ENCODE results near the gene ELAC1.
"Not testable (repeated sequence)": the region's sequence is repeated elsewhere in the genome, so short reads cannot be mapped to it uniquely, and the experiment has no call there.

Gene ELAC1

DNA sequence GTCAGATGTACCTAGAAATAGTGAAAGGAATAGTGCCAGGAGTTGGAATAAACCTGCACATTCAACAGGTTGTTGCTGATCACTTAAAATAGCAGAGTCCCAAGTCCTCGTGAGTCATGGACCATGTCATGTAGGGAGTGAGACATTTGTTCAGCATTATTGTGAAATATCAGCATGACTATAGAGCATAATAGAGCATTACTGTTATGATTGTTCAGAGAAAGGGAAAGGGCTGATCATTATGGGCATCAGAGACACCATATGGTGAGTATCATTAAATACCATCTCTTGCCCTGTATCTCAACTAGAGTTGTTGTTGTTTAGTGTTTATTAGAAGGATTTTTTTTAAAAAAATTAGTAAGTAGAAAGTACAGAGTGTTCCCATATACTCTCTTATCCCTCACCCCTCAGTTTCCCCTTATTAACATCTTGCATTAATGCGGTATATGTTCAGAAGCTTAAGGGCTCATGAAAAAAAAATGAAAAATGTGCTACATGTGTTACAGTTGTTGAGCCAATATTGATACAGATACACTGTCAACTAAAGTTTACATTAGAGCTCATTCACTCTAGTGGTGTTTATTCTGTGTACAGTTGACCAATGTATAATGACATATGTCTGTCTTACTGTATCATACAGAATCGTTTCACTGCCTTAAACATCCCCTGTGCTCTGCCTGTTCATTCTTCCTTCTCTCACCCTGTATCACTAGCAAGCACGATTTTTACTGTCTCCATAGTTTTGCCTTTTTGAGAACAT, 5.7 kb downstream of the ELAC1 start:
- DNase-seq = no peak

DNA sequence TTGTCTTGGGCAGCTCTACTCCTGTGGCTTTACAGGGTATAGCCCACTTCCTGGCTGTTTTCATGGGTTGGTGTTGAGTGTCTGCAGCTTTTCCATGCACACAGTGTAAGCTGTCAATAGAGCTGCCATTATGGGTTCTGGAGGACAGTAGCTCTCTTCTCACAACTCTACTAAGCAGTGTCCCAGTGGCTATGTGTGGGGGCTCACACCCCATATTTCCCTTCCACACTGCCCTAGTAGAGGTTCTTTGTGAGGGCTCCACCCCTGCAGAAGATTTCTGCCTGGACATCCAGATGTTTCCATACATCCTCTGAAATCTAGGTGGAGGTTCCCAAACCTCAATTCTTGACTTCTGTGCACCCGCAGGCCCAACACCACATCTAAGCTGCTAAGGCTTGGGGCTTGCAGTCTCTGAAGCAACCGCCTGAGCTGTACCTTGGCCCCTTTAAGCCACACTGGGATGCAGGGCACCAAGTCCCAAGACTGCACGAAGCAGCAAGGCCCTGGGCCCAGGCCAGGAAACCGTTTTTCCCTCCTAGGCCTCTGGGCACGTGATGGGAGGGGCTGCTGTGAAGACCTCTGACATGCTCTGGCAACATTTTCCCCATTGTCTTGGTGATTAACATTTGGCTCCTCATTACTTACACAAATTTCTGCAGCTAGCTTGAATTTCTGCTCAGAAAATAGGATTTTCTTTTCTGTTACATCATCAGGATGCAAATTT, 9.4 kb downstream of the ELAC1 start:
- no peak for DNase-seq

- no peak for DNase-seq
Observed at GRCh38 chr18:50981381-50981780, 13.5 kb downstream of the ELAC1 start.

DNA sequence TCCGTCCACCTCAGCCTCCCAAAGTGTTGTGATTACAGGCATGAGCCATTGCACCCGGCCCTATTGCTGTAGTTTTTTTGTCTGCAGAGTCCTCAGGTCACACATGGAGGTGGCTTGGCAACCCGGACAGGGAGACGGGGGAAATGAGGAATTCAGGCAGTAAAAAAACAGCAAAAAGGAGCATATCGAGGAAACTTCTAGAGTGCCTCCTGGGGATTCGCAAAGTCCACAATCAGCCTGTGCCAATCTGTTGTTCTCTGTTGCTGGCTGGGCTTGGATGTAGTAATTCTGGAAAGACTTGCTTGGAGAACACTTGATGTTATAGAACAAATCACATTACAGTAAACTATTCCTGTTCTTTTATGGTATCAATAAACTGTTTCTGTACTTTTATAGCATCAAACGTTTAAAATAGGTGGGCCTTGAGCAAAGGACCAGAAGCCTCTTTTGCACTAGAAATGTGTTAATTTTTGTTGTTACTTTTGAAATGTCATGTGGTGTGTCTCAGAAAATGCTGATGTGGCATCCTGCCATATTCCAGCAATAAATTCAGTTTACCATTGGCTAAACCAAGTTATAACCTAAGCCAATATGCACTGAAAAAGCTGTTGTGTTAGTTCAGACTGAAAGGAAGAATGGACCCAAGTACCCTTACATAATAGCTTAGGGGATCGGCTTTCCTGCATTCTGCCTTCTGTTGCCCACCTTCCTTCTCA, 14.4 kb downstream of the ELAC1 start:
- no peak for DNase-seq

DNA sequence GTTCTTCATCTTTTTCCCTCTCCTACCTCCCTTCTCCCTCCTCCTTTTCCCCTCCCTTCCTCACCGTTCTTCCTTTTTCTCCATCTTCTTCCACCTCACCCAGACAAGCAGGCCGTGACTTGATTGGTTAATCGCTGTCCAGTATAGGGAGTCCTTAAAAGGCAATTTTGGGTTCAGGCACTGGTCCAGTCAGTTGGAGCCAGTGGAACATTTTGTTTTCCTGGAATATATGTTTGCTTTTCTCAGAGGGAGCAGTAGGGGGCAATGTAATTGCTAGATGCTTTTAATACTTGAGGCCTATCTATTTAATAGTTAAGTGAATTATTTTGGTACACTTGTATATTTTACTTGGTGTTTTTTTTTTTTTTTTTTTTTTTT, 15.0 kb downstream of the ELAC1 start:
- DNase-seq = no peak

DNA sequence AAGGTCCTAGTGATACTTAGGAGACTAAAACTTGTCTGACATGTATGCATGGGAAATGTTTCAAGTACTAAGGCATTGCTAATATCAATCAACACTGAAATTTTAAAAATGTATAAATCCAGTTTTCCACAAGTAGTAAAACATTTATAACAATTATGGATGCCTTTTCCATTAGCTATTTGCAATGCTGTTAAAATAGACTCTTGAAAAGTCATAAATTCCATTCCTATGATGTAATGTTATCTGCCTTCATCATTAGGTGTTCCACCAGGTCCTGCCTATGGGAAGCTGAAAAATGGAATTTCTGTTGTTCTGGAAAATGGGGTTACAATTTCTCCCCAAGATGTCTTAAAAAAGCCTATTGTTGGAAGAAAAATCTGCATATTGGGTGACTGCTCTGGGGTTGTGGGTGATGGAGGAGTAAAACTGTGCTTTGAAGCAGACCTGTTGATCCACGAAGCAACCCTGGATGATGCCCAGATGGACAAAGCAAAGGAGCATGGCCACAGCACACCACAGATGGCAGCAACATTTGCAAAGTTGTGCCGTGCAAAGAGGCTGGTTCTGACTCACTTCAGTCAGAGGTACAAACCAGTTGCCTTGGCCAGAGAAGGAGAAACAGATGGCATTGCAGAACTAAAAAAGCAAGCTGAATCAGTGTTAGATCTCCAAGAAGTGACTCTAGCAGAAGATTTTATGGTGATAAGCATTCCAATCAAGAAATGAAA, 18.7 kb downstream of the ELAC1 start:
- DNase-seq = no peak

DNA sequence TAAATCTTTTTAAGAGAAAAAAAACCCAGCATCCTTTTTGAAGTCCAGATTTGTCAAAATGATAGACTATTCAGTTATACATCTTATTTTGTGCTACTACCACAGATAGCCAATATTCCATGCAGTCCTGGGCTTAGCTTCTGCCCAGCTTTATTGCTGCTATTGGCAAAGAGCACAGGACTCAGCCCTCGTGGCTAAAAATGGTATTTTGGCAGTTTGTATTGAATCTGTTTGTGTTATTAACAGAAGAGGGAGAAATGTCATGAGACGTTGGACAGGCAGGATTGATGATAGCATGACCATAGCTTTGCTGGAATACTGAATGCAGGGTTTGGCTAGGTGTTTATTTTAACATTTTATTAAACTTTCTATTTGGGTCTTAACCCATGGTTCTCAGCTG, 19.4 kb downstream of the ELAC1 start:
- no peak for DNase-seq

GRCh38 chr18:50989711-50990110, 21.9 kb downstream of the ELAC1 start:
- no peak for DNase-seq

GRCh38 chr18:50992351-50992762, 24.5 kb downstream of the ELAC1 start:
- DNase-seq = no peak

DNA sequence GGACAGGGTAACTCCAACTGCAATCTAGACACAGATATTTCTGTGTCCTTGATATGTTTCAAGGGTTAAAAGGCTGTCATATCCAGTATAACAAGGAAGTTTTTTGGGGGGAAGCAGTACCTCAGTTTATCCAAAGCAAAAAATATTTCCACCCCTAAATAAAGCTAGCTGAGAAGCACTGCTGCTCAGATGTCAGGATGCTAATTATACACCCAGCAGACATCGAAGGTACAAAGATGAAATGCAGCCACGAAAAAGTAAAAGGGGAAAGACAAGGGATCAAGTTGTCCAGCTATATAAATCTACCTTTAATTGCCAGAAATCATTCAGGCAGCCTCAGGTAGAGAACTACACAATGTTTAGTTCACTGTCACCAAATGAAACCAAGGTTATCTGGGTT, 26.2 kb downstream of the ELAC1 start:
- no peak for DNase-seq

DNA sequence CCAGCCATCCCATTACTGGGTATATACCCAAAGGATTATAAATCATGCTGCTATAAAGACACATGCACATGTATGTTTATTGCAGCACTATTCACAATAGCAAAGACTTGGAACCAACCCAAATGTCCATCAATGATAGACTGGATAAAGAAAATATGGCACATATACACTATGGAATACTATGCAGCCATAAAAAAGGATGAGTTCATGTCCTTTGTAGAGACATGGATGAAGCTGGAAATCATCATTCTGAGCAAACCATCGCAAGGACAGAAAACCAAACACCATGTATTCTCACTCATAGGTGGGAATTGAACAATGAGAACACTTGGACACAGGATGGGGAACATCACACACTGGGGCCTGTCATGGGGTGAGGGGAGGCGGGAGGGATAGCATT, 35.3 kb downstream of the ELAC1 start:
- DNase-seq = not testable (repeated sequence)

GRCh38 chr18:51006061-51006818, 38.4 kb downstream of the ELAC1 start:
- no peak for DNase-seq

GRCh38 chr18:51006948-51007789, 39.3 kb downstream of the ELAC1 start:
- no peak for DNase-seq

GRCh38 chr18:51007790-51008139, 39.9 kb downstream of the ELAC1 start:
- no peak for DNase-seq

DNA sequence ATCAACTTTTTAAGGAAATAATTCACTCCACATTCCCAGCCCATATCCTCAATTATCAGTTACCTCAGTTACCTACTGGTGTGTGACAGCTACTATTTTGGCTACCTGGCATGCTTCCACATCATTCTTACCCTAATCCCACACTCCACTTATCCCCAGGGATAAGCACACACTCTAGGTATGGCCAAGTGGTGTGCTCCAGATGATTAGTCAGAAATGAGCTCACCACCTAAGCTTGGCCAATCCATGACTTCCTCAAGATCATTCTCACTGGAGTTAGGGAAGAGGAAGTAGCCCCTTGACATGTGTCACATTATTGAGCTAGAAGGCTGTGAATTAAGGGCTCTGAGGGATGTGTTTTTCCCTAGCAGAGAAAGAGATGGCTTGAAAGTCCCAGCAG, 41.2 kb downstream of the ELAC1 start:
- no peak for DNase-seq

GRCh38 chr18:51010218-51010617, 42.4 kb downstream of the ELAC1 start:
- DNase-seq = no peak

GRCh38 chr18:51011709-51012108, 43.9 kb downstream of the ELAC1 start:
- DNase-seq = no peak

GRCh38 chr18:51012441-51012840, 44.6 kb downstream of the ELAC1 start:
- DNase-seq = no peak

DNA sequence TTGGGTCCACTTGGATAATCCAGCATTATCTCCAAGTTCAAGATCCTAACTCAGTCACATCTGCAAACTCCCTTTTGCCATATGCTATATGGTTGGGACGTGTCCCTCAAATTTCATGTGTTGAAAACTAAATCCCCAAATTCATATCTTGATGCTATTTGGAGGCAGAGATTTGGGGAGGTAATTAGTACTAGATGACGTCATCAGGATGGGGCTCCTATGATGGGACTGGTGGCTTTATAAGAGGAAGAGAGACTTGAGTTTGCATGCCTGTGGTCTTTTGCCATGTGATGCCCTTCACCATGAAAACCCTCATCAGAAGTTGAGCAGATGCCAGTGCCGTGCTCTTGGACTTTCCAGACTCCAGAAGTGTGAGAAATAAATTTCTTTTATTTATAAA, 45.4 kb downstream of the ELAC1 start:
- DNase-seq = no peak

DNA sequence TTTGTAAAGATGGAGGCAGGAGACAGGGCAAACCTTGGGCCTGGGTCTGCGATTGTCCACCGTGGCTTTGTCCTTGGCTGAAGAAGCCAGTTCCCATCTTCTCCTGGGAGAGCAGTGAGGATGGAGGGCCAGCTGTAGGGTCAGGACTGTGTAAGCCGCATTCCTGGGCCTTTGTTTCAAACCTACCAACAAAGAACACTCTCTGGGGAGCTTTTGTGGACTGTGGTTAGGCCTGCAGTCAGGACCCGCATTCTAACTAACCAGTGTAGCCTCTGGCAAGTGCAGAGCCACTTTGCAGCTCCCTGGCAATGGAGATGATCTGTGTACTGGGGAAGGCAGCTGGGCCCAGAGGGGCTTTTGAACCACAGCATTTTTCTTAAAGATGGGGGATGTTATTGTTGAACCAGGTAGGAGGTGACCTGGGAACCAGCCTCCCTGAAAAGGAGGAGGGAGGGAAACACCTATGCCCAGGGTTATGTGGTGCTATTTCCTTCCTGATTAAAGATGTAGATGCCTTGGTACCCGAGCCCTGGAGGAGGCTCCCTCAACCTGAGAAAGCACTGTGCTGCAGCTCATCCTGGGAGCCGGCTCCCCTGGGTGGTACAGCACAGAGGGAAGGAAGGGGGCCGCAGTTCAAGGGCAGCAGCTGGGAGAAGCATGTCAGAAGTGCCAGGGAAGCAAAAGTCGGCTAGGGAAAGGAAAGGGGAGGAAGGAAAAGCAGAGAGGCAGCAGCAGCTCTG, 49.5 kb downstream of the ELAC1 start:
- no peak for DNase-seq

GRCh38 chr18:51020536-51020935, 52.7 kb downstream of the ELAC1 start:
- no peak for DNase-seq
